Measurements from ENCODE around the gene NEAT1.

The NEAT1 gene

GRCh38 chr11:65424205-65425104, 1.9 kb downstream of the NEAT1 start:
- no peak for DNase-seq

GRCh38 chr11:65425105-65425970, 2.7 kb downstream of the NEAT1 start:
- DNase-seq = no peak

- no peak for DNase-seq
Measured at GRCh38 chr11:65425971-65426838, 3.6 kb downstream of the NEAT1 start.

- no peak for DNase-seq
Measured at GRCh38 chr11:65426839-65427690, 4.5 kb downstream of the NEAT1 start.

- no peak for DNase-seq
Measured at GRCh38 chr11:65427691-65428577, 5.3 kb downstream of the NEAT1 start.

- DNase-seq = no peak
Measured at GRCh38 chr11:65428578-65429067, 6.0 kb downstream of the NEAT1 start.

GRCh38 chr11:65429068-65429681, 6.6 kb downstream of the NEAT1 start:
- DNase-seq = no peak

- DNase-seq = no peak
Measured at GRCh38 chr11:65429724-65430405, 7.3 kb downstream of the NEAT1 start.

GRCh38 chr11:65430406-65431217, 8.0 kb downstream of the NEAT1 start:
- DNase-seq = no peak

GRCh38 chr11:65431451-65432099, 9.0 kb downstream of the NEAT1 start:
- no peak for DNase-seq

GRCh38 chr11:65432100-65432650, 9.6 kb downstream of the NEAT1 start:
- DNase-seq = no peak

GRCh38 chr11:65432686-65433582, 10.3 kb downstream of the NEAT1 start:
- peak; percentile 7 to 43 for DNase-seq

GRCh38 chr11:65433657-65434056, 11.1 kb downstream of the NEAT1 start:
- DNase-seq = no peak

GRCh38 chr11:65434057-65434666, 11.6 kb downstream of the NEAT1 start:
- DNase-seq = no peak

- DNase-seq = no peak
Measured at GRCh38 chr11:65434667-65435410, 12.2 kb downstream of the NEAT1 start.

Measured in NCI-H524 (cell line).